ENCODE data around the gene PYHIN1.

DNA sequence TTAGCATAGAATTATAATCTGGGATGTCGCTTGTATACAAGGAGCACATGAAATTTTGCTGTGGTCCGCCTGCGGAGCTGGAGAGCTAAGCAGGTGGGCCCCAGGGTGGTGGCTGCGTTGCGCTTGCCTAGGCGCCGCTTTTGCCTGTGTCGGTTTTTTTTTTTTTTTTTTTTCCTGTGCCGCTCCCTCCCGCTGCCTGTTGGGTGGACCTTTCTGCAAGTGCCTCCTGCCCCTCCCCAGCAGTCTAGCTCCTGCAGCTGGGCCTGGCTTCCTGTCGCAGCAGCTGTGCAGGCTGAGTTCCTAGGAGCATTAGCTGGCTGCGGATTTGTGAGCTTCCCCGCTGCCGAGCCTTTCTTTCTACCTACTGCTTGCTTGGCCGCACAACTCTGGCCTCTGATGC is 20.6 kb downstream of the PYHIN1 start:
- TF ChIP-seq SP1 (IDR thresholded peaks at IDR 0.05; ENCODE audit: low read depth, low read length), result no peak
- TF ChIP-seq CHD2 (IDR thresholded peaks at IDR 0.05; ENCODE audit: low read length), result no peak
- TF ChIP-seq EP300 (IDR thresholded peaks at IDR 0.05; ENCODE audit: borderline replicate concordance in 1 of 2, low read depth in 2 of 2, low read length in 2 of 2), result no peak
- no peak for TF ChIP-seq SRF (IDR thresholded peaks at IDR 0.05; ENCODE audit: low read depth, low read length)
- no peak for TF ChIP-seq HDAC6 (IDR thresholded peaks at IDR 0.05; ENCODE audit: low read depth, low read length)
- no peak for TF ChIP-seq NRF1 (IDR thresholded peaks at IDR 0.05; ENCODE audit: low read depth, low read length)
- no peak for TF ChIP-seq MAX (IDR thresholded peaks at IDR 0.05)
- no peak for TF ChIP-seq GABPA (IDR thresholded peaks at IDR 0.05; ENCODE audit: borderline replicate concordance, insufficient read depth, low read length)
- TF ChIP-seq CTCF (IDR thresholded peaks at IDR 0.05; ENCODE audit: control extremely low read depth in 1 of 3, insufficient read depth in 1 of 3, low read depth in 1 of 3, low read length in 3 of 3), result no peak
- no peak for TF ChIP-seq RFX5 (IDR thresholded peaks at IDR 0.05; ENCODE audit: borderline replicate concordance, low read depth, low read length)

Measured in H1 (cell line).